A673 (cell line): ENCODE measurements around the gene ZNF607. TPM values are rescaled to one million over a fixed set of nuclear protein-coding genes. Genes with fewer than 3 reads are reported as not detected.

Experiments
- BruUV-seq: library from RNA; stranded (reverse); fragments of 400-500 nt; replicated peaks from 2 replicates; lab custom pipeline; 2021; lab: Mats Ljungman, UMichigan
- CTCF ChIA-PET: fragments of 300-600 bp; sonication (Branson Sonifier 250); formaldehyde crosslinking; loops from one replicate; lab custom pipeline; 2022; ENCODE audit warnings: antibody characterized with exemption; lab: Charles Lee
- POLR2A ChIA-PET: fragments of 300-600 bp; sonication (Branson Sonifier 250); formaldehyde crosslinking; loops from one replicate; lab custom pipeline; 2022; ENCODE audit warnings: antibody characterized with exemption; ENCODE audit not compliant: low non-redundant PET; lab: Charles Lee
- DNase-seq: peaks from one replicate; pipeline ENCODE4 v3.0.0-alpha.2; 2015; ENCODE audit warnings: low spot score
- H3K27ac ChIP-seq: fragments of 200-600 bp; sonication (generic); 2 replicates; pipeline ENCODE4 v1.5.1; 2016; ENCODE audit warnings: mixed run types, low read depth, mild to moderate bottlenecking, mixed read lengths, antibody characterized with exemption, low read length; ENCODE audit not compliant: poor library complexity, severe bottlenecking
- H3K27me3 ChIP-seq: fragments of 200-600 bp; sonication (generic); replicated peaks from 2 replicates; pipeline ENCODE4 v1.6.1; 2017; ENCODE audit warnings: mixed run types, low read depth, mild to moderate bottlenecking, mixed read lengths, antibody characterized with exemption, low read length; ENCODE audit not compliant: insufficient read depth, poor library complexity
- H3K36me3 ChIP-seq: fragments of 200-600 bp; sonication (generic); 2 replicates; pipeline ENCODE4 v1.6.1; 2016; ENCODE audit warnings: mixed run types, mild to moderate bottlenecking, mixed read lengths, antibody characterized with exemption, low read length; ENCODE audit not compliant: insufficient read depth, poor library complexity, severe bottlenecking
- H3K4me1 ChIP-seq: fragments of 200-600 bp; sonication (generic); 2 replicates; pipeline ENCODE4 v1.6.1; 2017; ENCODE audit warnings: mixed run types, mild to moderate bottlenecking, mixed read lengths, antibody characterized with exemption, low read length; ENCODE audit not compliant: insufficient read depth, poor library complexity, severe bottlenecking
- H3K4me3 ChIP-seq: fragments of 200-600 bp; sonication (generic); 2 replicates; pipeline ENCODE4 v1.5.1; 2016; ENCODE audit warnings: low read depth, mixed run types, mild to moderate bottlenecking, mixed read lengths, low read length; ENCODE audit not compliant: poor library complexity, severe bottlenecking
- H3K9me3 ChIP-seq: fragments of 200-600 bp; sonication (generic); 2 replicates; pipeline ENCODE4 v1.6.1; 2016; ENCODE audit warnings: mixed run types, low read depth, mild to moderate bottlenecking, mixed read lengths, antibody characterized with exemption, low read length; ENCODE audit not compliant: poor library complexity, severe bottlenecking
- EZH2 ChIP-seq: fragments of 200-600 bp; sonication (generic); IDR thresholded peaks from 2 replicates; pipeline ENCODE4 v1.6.1; 2017; ENCODE audit warnings: borderline replicate concordance, low read depth, mild to moderate bottlenecking, mixed read lengths, antibody characterized with exemption, low read length; ENCODE audit not compliant: poor library complexity, severe bottlenecking
- intact Hi-C: fragments of 100-400 bp; cut with micrococcal nuclease; formaldehyde crosslinking; loops from one replicate; pipeline ENCODE4 v1.10.0; 2022; ENCODE audit not compliant: unreplicated experiment
- total RNA-seq: library from RNA; stranded (reverse); gene quantifications from 2 replicates; pipeline ENCODE4 v1.2.3, GENCODE V29; 2021
- TF ChIP-seq, protein P1 (sequence below): fragments of 300-800, 200-600 bp; sonication (generic); conservative IDR thresholded peaks from 2 replicates; pipeline ENCODE4 v1.5.1; 2017; ENCODE audit warnings: low read depth, mild to moderate bottlenecking, antibody characterized with exemption, low read length, moderate library complexity, mixed read lengths

ZNF607 gene
- total RNA-seq, 1 experiment from 2014 or later: 11.1 TPM

DNA sequence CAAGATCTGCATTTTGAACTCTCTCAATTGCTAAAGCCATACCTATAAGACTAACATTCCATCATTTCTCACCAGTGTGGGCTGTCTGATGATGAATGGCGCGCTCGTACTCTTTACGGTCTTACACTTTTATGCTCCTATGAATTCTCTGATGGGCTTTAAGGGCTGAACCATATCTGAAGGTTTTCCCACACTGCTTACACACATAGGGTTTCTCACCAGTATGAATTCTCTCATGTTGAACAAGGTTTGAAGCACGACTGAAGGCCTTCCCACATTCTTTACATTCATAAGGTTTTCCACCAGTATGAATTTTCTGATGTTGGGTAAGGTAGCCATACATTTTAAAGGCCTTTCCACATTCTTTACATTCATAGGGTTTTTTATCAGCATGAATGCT lies 18.8 kb upstream of the ZNF607 start:
- intact Hi-C loops: no loop called here
- CTCF ChIA-PET: no interaction called here
- no peak overlapping the region for H3K4me3 ChIP-seq
- H3K36me3 ChIP-seq: peaks cover 2% of the 10 kb centered on the region
- no peaks in the 10 kb centered on the region for H3K4me1 ChIP-seq
- no peaks in the 10 kb centered on the region for H3K27me3 ChIP-seq
- POLR2A ChIA-PET: no interaction called here
- H3K27ac ChIP-seq: no peak overlapping the region
- TF ChIP-seq, protein P1, sequence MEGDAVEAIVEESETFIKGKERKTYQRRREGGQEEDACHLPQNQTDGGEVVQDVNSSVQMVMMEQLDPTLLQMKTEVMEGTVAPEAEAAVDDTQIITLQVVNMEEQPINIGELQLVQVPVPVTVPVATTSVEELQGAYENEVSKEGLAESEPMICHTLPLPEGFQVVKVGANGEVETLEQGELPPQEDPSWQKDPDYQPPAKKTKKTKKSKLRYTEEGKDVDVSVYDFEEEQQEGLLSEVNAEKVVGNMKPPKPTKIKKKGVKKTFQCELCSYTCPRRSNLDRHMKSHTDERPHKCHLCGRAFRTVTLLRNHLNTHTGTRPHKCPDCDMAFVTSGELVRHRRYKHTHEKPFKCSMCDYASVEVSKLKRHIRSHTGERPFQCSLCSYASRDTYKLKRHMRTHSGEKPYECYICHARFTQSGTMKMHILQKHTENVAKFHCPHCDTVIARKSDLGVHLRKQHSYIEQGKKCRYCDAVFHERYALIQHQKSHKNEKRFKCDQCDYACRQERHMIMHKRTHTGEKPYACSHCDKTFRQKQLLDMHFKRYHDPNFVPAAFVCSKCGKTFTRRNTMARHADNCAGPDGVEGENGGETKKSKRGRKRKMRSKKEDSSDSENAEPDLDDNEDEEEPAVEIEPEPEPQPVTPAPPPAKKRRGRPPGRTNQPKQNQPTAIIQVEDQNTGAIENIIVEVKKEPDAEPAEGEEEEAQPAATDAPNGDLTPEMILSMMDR: no peak
- TF ChIP-seq EZH2: no peak
- peaks cover 36% of the 10 kb centered on the region for H3K9me3 ChIP-seq
- no peak for DNase-seq
- BruUV-seq: no TSS peak

DNA sequence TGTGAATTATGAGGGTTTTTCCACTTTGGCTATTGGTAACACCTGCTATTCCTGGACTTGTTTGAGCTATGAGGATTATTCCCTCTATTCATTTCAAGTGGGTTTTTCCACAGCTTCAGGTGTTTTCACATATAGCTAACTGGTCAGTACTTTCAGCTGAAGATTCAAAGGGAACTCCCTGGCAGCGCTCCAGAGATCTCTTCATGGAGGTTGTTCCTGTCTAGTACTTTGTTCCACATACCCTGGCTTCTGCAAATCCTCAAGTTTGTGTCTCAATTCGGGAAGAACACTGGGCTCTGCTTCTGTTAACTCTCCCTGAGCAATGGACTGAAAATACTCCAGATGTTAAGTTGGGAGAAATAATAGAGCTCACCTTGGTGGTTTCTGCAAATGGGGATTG lies 5.6 kb upstream of the ZNF607 start:
- H3K4me1 ChIP-seq: no peaks in the 10 kb centered on the region
- H3K4me3 ChIP-seq: no peak overlapping the region
- BruUV-seq: no TSS peak
- no peaks in the 10 kb centered on the region for H3K9me3 ChIP-seq
- no peak for TF ChIP-seq EZH2
- TF ChIP-seq, protein P1: no peak
- CTCF ChIA-PET: no interaction called here
- H3K27ac ChIP-seq: no peak overlapping the region
- no peak for DNase-seq
- H3K36me3 ChIP-seq: no peaks in the 10 kb centered on the region
- intact Hi-C loops: no loop called here
- no peaks in the 10 kb centered on the region for H3K27me3 ChIP-seq
- POLR2A ChIA-PET: no interaction called here

DNA sequence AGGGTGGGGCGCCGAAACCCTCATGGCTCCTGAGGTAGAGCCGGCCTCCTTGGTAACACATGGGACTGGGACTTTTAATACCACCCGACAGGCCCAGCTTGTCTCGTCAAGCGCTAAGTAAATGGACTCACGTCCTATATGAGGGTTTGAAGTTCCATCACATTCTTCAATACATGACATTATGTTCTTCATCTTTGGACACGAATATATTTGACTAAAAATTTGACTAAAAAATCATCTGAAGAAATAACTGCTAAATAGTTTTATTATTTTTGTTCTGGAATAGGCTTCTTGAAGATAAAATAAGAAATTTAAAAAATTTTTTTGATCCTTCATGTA lies 335 bp upstream of the ZNF607 start:
- no peaks in the 10 kb centered on the region for H3K9me3 ChIP-seq

More for the DNA sequence above, 335 bp upstream of the ZNF607 start:
- intact Hi-C loops: no loop called here
- Histone ChIP-seq H3K27me3 (no peaks in the 10 kb centered on the region), H3K4me3 (peak overlapping the region; percentile 74), H3K4me1 (no peaks in the 10 kb centered on the region), H3K27ac (no peak overlapping the region), H3K36me3 (no peaks in the 10 kb centered on the region)
- no TSS peak for BruUV-seq
- no peak for DNase-seq
- no peak for TF ChIP-seq EZH2
- TF ChIP-seq, protein P1: 0 out of 2 replicates have a peak, but pooled peaks have one; percentile 3
- ChIA-PET CTCF (no interaction called here), POLR2A (no interaction called here)
